HG03175 (cell line): ENCODE results near the gene ARID5B.

Experiments
- ATAC-seq: cut with Tn5 transposase; IDR thresholded peaks from one replicate; pipeline ENCODE4 v1.9.1; 2021; ENCODE audit warnings: mild to moderate bottlenecking, moderate library complexity; ENCODE audit not compliant: unreplicated experiment

ARID5B gene

GRCh38 chr10:62008946-62009345, 107.4 kb downstream of the ARID5B start:
- ATAC-seq = no peak

- no peak for ATAC-seq
These were observed 108.9 kb downstream of the ARID5B start for GRCh38 chr10:62010366-62010765.

GRCh38 chr10:62011558-62011957, 110.1 kb downstream of the ARID5B start:
- no peak for ATAC-seq

- no peak for ATAC-seq
These were observed 110.8 kb downstream of the ARID5B start for GRCh38 chr10:62012318-62012717.

GRCh38 chr10:62014510-62014909, 113.0 kb downstream of the ARID5B start:
- no peak for ATAC-seq

- ATAC-seq = no peak
These were observed 114.5 kb downstream of the ARID5B start for GRCh38 chr10:62015994-62016393.

GRCh38 chr10:62016623-62017490, 115.4 kb downstream of the ARID5B start:
- peak; percentile 66 for ATAC-seq

- ATAC-seq = no peak
These were observed 116.0 kb downstream of the ARID5B start for GRCh38 chr10:62017491-62017870.

GRCh38 chr10:62018131-62018911, 116.8 kb downstream of the ARID5B start:
- no peak for ATAC-seq

GRCh38 chr10:62019013-62019684, 117.7 kb downstream of the ARID5B start:
- ATAC-seq = no peak

- no peak for ATAC-seq
These were observed 118.3 kb downstream of the ARID5B start for GRCh38 chr10:62019685-62020359.

- ATAC-seq = no peak
These were observed 119.7 kb downstream of the ARID5B start for GRCh38 chr10:62021128-62021665.

- ATAC-seq = no peak
These were observed 120.7 kb downstream of the ARID5B start for GRCh38 chr10:62021978-62022802.

- no peak for ATAC-seq
These were observed 121.3 kb downstream of the ARID5B start for GRCh38 chr10:62022830-62023229.

- no peak for ATAC-seq
These were observed 121.8 kb downstream of the ARID5B start for GRCh38 chr10:62023329-62023728.

- no peak for ATAC-seq
These were observed 122.7 kb downstream of the ARID5B start for GRCh38 chr10:62024026-62024701.

GRCh38 chr10:62025134-62025794, 123.8 kb downstream of the ARID5B start:
- no peak for ATAC-seq
